CD4-positive, alpha-beta memory T cell (primary cell): ENCODE results near the gene UBN1. TPM values are rescaled to one million over a fixed set of nuclear protein-coding genes. Genes with fewer than 3 reads are reported as not detected.

Source experiments
- CTCF ChIA-PET: fragments of 350-600 bp; sonication (Branson Sonifier 250); formaldehyde crosslinking; loops from one replicate; lab custom pipeline; 2021; ENCODE audit warnings: inconsistent platforms; ENCODE audit not compliant: partially characterized antibody; lab: Charles Lee
- POLR2A ChIA-PET: fragments of 350-600 bp; sonication (Branson Sonifier 250); formaldehyde crosslinking; loops from one replicate; lab custom pipeline; 2021; ENCODE audit not compliant: partially characterized antibody; lab: Charles Lee
- DNase-seq, 5 donors: peaks; one replicate each; pipeline versions ENCODE4 v3.0.0 to v3.0.0-alpha.2; 2020 to 2022; ENCODE audit warnings: mixed read lengths in 1 of 5
- H3K27ac ChIP-seq: one replicate; pipeline ENCODE4 v1.7.0; 2013; ENCODE audit warnings: low read depth, low read length
- H3K27me3 ChIP-seq: 2 replicates; pipeline ENCODE4 v1.7.0; 2013; ENCODE audit warnings: mild to moderate bottlenecking, low read length, moderate library complexity; ENCODE audit not compliant: insufficient read depth
- H3K36me3 ChIP-seq: 2 replicates; pipeline ENCODE4 v1.7.0; 2013; ENCODE audit warnings: mild to moderate bottlenecking, low read length, moderate library complexity; ENCODE audit not compliant: insufficient read depth
- H3K4me1 ChIP-seq: 2 replicates; pipeline ENCODE4 v1.7.0; 2013; ENCODE audit warnings: mild to moderate bottlenecking, low read length, moderate library complexity; ENCODE audit not compliant: insufficient read depth
- H3K4me3 ChIP-seq, 2 donors: one replicate each; pipeline ENCODE4 v1.7.0; 2013; ENCODE audit warnings: low read length in 2 of 2, mild to moderate bottlenecking in 1 of 2
- H3K9me3 ChIP-seq, 2 donors: one replicate each; pipeline ENCODE4 v1.7.0; 2013; ENCODE audit warnings: low read length in 2 of 2, control low read depth in 1 of 2; ENCODE audit not compliant: control insufficient read depth in 1 of 2
- H3K27ac Mint-ChIP-seq, 7 donors: one replicate each; pipeline ENCODE4 v1.8.0; 2020 to 2021; ENCODE audit warnings: mixed read lengths in 7 of 7, mild to moderate bottlenecking in 6 of 7, inconsistent platforms in 3 of 7, moderate library complexity in 3 of 7
- H3K27me3 Mint-ChIP-seq, 2 donors: one replicate each; pipeline ENCODE4 v1.8.0; 2020 to 2021; ENCODE audit warnings: mixed read lengths in 2 of 2
- H3K36me3 Mint-ChIP-seq, 2 donors: one replicate each; pipeline ENCODE4 v1.8.0; 2020 to 2021; ENCODE audit warnings: mixed read lengths in 2 of 2, inconsistent platforms in 1 of 2, mild to moderate bottlenecking in 1 of 2
- H3K4me1 Mint-ChIP-seq, 4 donors: one replicate each; pipeline ENCODE4 v1.8.0; 2020 to 2021; ENCODE audit warnings: mixed read lengths in 4 of 4, mild to moderate bottlenecking in 1 of 4
- H3K4me3 Mint-ChIP-seq, 8 donors: one replicate each; pipeline ENCODE4 v1.8.0; 2020 to 2021; ENCODE audit warnings: mixed read lengths in 8 of 8, mild to moderate bottlenecking in 7 of 8, moderate library complexity in 6 of 8, inconsistent platforms in 3 of 8
- H3K9me3 Mint-ChIP-seq, 8 donors: one replicate each; pipeline ENCODE4 v1.8.0; 2020 to 2021; ENCODE audit warnings: mixed read lengths in 8 of 8, mild to moderate bottlenecking in 5 of 8, inconsistent platforms in 3 of 8, moderate library complexity in 1 of 8
- intact Hi-C: fragments of 100-400 bp; cut with micrococcal nuclease; formaldehyde crosslinking; loops from one replicate; pipeline ENCODE4 v1.15.1; 2023
- polyA plus RNA-seq, 2 donors: library from polyadenylated mRNA; unstranded; fragments of 300-500 nt; fragmentation: Illumina TruSeq; gene quantifications; one replicate each; pipeline ENCODE4 v1.2.3, GENCODE V29; 2021
- total RNA-seq, 2 experiments: library from RNA; stranded (reverse); gene quantifications; one replicate each; pipeline ENCODE4 v1.2.3, GENCODE V29; 2021

Gene UBN1, protein sequence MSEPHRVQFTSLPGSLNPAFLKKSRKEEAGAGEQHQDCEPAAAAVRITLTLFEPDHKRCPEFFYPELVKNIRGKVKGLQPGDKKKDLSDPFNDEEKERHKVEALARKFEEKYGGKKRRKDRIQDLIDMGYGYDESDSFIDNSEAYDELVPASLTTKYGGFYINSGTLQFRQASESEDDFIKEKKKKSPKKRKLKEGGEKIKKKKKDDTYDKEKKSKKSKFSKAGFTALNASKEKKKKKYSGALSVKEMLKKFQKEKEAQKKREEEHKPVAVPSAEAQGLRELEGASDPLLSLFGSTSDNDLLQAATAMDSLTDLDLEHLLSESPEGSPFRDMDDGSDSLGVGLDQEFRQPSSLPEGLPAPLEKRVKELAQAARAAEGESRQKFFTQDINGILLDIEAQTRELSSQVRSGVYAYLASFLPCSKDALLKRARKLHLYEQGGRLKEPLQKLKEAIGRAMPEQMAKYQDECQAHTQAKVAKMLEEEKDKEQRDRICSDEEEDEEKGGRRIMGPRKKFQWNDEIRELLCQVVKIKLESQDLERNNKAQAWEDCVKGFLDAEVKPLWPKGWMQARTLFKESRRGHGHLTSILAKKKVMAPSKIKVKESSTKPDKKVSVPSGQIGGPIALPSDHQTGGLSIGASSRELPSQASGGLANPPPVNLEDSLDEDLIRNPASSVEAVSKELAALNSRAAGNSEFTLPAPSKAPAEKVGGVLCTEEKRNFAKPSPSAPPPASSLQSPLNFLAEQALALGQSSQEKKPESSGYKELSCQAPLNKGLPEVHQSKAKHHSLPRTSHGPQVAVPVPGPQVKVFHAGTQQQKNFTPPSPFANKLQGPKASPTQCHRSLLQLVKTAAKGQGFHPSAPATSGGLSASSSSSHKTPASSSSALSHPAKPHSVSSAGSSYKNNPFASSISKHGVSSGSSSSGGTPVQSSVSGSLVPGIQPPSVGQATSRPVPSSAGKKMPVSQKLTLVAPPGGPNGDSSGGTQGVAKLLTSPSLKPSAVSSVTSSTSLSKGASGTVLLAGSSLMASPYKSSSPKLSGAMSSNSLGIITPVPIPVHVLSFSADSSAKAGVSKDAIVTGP (N-terminal part only)
- total RNA-seq (10 to 100 TPM; 40.4 to 42.7 TPM), polyA plus RNA-seq (10 to 100 TPM in 1 of 2 donors, 1 to 10 TPM in 1; 6.0 to 17.5 TPM)

DNA sequence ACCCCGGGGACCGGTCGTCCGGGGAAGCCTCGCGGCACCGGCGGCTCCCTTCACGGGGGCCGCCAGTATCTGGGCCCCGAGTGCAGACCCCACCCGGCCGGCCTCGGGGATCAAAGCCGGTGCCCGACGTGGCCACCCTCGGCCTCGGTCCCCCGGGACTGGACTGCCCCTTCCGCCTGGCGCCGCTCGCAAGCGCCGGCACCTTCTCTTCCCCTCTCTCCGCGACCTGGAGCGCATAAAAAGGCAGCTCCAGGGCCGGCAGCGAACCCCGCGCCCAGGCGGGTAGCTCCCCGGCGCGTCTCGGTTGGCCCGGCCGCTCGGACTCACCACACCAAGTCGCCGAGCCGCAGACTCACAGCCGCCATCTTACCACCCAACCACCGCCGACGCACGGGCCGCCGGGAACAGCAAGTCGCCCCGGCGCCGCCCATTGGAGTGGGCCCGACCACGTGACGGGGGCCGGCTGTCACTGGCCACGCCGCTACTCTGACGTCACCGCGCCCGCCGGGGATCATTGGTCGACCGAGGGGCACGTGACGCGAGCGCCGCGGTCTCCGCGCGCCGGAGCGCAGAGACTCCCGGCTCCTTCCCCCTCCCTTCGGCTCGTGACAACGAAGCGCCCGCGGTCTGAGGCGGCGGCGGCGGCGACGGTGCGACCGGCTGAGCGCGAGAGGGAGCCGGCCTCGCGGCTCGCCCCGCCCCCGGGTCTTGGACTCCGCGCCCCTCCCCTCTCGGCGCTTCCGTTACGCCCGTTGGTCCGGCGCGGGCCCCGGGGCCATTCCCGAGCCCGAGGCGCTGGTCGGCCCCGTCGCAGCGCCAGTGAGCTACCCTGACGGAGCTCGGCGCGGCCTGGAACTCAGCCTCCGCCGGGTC, at the start of gene UBN1, which contains the start of gene GLYR1:
Gene UBN1 (plus strand): TSS at position 581 of the 873 bp plus-strand sequence. CDS start 5,437 bp downstream, outside the sequence.
Gene GLYR1 (minus strand): TSS at position 388 of the 873 bp plus-strand sequence. CDS start 23 bp downstream, at position 365.
- Mint-ChIP-seq H3K9me3 (no peaks in the 10 kb centered on the region), H3K4me3 (peak within 1 kb of the TSS; percentile 89 to 93 (median 92)), H3K36me3 (peaks cover 12 to 51% of the 10 kb centered on the region in 2 donors), H3K27ac (peak within 1 kb of the TSS; percentile 90 to 96 (median 95)), H3K4me1 (peaks cover 42 to 65% (median 53%) of the 10 kb centered on the region in 4 donors), H3K27me3 (no peaks in the 10 kb centered on the region)
- H3K4me3 ChIP-seq = peak within 1 kb of the TSS; percentile 74 to 78
- peak; percentile 99 for DNase-seq
- H3K4me1 ChIP-seq = peaks cover 55% of the 10 kb centered on the region
- no peaks in the 10 kb centered on the region for H3K27me3 ChIP-seq
- ChIA-PET CTCF (no interaction called here), POLR2A (interaction anchor here (1.4 to 2.5 kb wide), 7 partner anchors 45 to 251 kb away, joined by 3 to 21 read pairs (median 8); partner anchors contain the start of genes ANKS3, DNAAF8, ROGDI and ZNF500)
- peaks cover 20% of the 10 kb centered on the region for H3K36me3 ChIP-seq
- no peaks in the 10 kb centered on the region for H3K9me3 ChIP-seq
- peak within 1 kb of the TSS; percentile 95 for H3K27ac ChIP-seq
- intact Hi-C loops = loop anchor here (1.0 to 5.0 kb wide), 8 partner anchors 44 to 245 kb away; partner anchors contain the start of genes ANKS3, DNAAF8, MGRN1 and NUDT16L1

DNA sequence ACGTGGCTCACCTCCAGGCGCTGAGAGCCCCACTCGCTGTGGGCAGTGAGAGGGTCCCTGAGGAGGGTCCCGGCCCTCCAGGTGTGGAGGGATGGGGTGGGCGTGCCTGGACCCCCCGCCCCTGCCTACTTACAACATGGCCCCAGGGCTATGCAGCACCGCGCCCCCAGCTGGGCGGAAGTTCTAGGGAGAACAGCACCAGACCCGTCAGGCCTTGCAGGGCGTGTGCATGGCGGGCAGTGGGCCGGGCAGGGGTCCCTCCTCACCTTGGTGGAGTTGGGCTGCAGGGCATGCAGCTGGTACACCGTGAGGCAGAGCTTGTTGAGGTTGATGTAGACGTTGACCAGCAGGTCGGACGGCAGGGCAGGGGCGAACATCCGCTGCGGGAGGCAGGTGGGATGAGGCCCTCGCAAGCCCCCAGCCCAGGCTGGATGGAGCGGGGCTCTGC, 49.5 kb upstream of the UBN1 start:
- peaks cover 1 to 16% (median 8%) of the 10 kb centered on the region in 4 donors for H3K4me1 Mint-ChIP-seq

DNA sequence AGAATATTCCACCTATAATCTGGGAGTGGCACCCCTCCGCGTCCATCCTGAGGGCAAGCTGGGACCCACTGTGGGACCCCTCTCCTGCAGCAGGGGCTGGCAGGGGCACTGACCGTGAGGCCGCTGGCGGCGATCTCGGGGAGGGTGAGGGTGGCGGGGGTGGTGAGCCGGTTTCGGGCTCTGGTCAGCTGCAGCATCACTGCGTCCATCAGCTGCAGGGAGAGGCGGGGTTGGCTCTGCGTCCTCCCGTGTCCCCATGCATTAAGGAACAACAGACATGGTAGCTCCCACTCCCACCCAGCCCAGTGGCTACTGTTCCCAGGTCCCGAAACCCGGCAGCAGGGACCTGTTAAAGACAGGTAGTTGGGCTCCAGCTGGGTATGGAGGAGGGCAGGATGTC, 48.8 kb upstream of the UBN1 start:
- Histone ChIP-seq H3K4me3 (no peak overlapping the region), H3K4me1 (peaks cover 16% of the 10 kb centered on the region), H3K27me3 (no peaks in the 10 kb centered on the region), H3K27ac (no peak overlapping the region), H3K9me3 (no peaks in the 10 kb centered on the region), H3K36me3 (no peaks in the 10 kb centered on the region)
- DNase-seq = no peak
- Mint-ChIP-seq H3K27me3 (no peaks in the 10 kb centered on the region), H3K27ac (no peak overlapping the region), H3K36me3 (peaks cover 0 to 8% of the 10 kb centered on the region in 2 donors), H3K4me3 (no peak overlapping the region), H3K4me1 (peaks cover 1 to 22% (median 8%) of the 10 kb centered on the region in 4 donors), H3K9me3 (no peaks in the 10 kb centered on the region)
- intact Hi-C loops = no loop called here
- ChIA-PET POLR2A (interaction anchor here (5.1 kb wide), 1 partner anchor 30 kb away, joined by 58 read pairs; the partner anchor contains the start of gene ZNF500), CTCF (no interaction called here)

More for the DNA sequence above, 49.5 kb upstream of the UBN1 start:
- Mint-ChIP-seq H3K27ac (no peak overlapping the region), H3K27me3 (no peaks in the 10 kb centered on the region), H3K36me3 (peaks cover 0 to 7% of the 10 kb centered on the region in 2 donors), H3K9me3 (no peaks in the 10 kb centered on the region), H3K4me3 (no peak overlapping the region)
- CTCF ChIA-PET = no interaction called here
- POLR2A ChIA-PET = no interaction called here
- no peak for DNase-seq
- intact Hi-C loops = no loop called here
- Histone ChIP-seq H3K27me3 (no peaks in the 10 kb centered on the region), H3K9me3 (no peaks in the 10 kb centered on the region), H3K4me1 (peaks cover 9% of the 10 kb centered on the region), H3K4me3 (no peak overlapping the region), H3K36me3 (no peaks in the 10 kb centered on the region), H3K27ac (no peak overlapping the region)

DNA sequence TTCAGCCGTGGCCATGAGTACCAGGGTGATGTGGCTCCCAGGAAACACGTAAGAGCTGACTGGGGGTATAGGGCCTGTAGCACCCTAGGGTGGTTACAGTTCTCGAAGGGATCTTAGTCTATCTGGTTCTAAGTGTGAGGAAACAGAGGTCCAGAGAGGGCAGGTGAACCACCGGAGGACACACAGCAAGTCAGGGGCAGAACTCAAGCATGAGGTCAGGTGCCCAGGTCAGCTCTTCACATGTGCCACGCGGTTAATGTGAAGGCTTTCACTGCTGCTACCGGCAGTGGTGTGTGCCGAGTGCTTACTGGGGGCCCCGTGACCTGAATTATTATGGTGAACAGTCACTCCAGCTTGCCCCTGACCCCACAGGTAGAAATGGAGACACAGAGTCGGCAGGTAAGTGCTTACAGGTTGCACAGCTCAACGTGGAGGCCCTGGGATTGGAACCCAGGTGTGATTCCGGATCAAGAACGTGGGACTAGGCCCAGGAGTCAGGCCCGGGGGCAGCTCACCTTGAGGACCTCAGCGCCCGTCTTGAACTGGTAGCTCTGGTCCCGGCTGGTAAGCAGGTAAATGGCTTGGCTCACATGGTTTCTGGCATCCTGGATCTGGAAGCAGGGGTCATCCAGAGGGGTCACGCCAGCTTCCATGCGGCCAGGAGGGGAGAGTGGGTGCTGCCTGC, 48.0 kb upstream of the UBN1 start:
- no peak overlapping the region for H3K27ac ChIP-seq
- no peaks in the 10 kb centered on the region for H3K9me3 ChIP-seq
- Mint-ChIP-seq H3K27me3 (no peaks in the 10 kb centered on the region), H3K9me3 (no peaks in the 10 kb centered on the region), H3K4me3 (peak overlapping the region in 4 of 8 donors; percentile 6 to 18 (median 16)), H3K36me3 (peaks cover 0 to 10% of the 10 kb centered on the region in 2 donors), H3K27ac (peak overlapping the region in 3 of 7 donors; percentile 35 to 65 (median 64)), H3K4me1 (peaks cover 1 to 25% (median 11%) of the 10 kb centered on the region in 4 donors)
- no peak overlapping the region for H3K4me3 ChIP-seq
- intact Hi-C loops = no loop called here
- peaks cover 18% of the 10 kb centered on the region for H3K4me1 ChIP-seq
- no peak for DNase-seq
- ChIA-PET POLR2A (interaction anchor here (2.4 to 5.1 kb wide), 2 partner anchors 31 to 65 kb away, joined by 7 to 58 read pairs; partner anchors contain the start of genes ANKS3, DNAAF8 and ZNF500), CTCF (no interaction called here)
- H3K27me3 ChIP-seq = no peaks in the 10 kb centered on the region
- no peaks in the 10 kb centered on the region for H3K36me3 ChIP-seq

DNA sequence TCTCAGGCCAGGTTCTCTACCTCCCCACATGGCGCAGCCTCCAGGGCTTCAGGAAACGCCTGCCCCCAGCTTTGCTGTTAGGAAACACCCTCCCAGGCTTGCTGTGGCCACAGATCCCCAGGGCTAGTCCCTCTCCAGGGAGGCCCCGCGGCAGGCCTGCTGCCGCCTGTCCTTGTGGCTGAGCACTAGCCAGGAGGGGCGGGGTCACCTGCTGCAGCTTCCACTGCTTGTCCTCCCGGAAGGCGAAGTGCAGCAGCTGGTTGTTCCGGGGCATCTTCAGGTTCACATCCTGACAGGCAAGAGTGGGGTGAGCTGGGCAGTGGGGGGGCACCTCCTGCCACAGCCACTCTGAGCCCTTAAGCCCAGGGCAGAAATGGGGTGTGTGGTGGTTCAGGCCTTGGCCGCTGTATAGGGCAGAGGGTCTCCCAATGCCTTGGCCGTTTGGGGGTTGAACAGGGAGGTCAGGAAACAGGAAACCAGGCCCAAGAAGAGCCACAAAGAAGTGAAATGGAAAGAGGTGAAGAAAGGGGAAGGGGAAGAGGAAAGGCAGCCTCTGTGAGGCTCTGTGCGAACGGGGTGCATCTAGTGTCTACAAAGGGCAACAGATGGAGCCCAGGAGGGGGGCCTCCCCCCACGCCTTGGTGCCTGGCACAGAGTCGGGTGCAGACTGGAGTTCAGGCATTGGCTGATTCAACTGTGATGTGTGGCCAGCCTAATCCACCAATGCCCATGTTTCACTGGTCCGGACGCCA, 46.8 kb upstream of the UBN1 start:
- H3K9me3 Mint-ChIP-seq = no peaks in the 10 kb centered on the region
- H3K4me1 Mint-ChIP-seq = peaks cover 1 to 25% (median 11%) of the 10 kb centered on the region in 4 donors
- H3K4me3 Mint-ChIP-seq = peak overlapping the region in 7 of 8 donors; percentile 27 to 63 (median 59)
- Histone ChIP-seq H3K27me3 (no peaks in the 10 kb centered on the region), H3K36me3 (no peaks in the 10 kb centered on the region), H3K9me3 (no peaks in the 10 kb centered on the region), H3K4me1 (peaks cover 18% of the 10 kb centered on the region), H3K27ac (peak overlapping the region; percentile 72), H3K4me3 (no peak overlapping the region)
- ChIA-PET POLR2A (interaction anchor here (1.1 to 5.1 kb wide), 3 partner anchors 32 to 233 kb away, joined by 3 to 58 read pairs (median 7); partner anchors contain the start of genes ANKS3, DNAAF8, NAGPA and ZNF500), CTCF (no interaction called here)
- H3K27me3 Mint-ChIP-seq = no peaks in the 10 kb centered on the region
- no peak for DNase-seq
- peaks cover 4 to 19% of the 10 kb centered on the region in 2 donors for H3K36me3 Mint-ChIP-seq
- H3K27ac Mint-ChIP-seq = peak overlapping the region; percentile 53 to 97 (median 73)
- intact Hi-C loops = loop anchor here (10.0 kb wide), 1 partner anchor 186 kb away; the partner anchor contains the start of gene UBALD1
